Prostate gland (tissue), 2 donors: ENCODE measurements around the gene CELSR3. TPM values are rescaled to one million over a fixed set of nuclear protein-coding genes. Genes with fewer than 3 reads are reported as not detected.

Experiments used
- DNase-seq: peaks from one replicate; pipeline ENCODE4 v3.0.0-alpha.2; 2019; ENCODE audit warnings: low spot score
- H3K27ac ChIP-seq, 2 donors: fragments of 200-600 bp; sonication (generic); 2 replicates each; pipeline ENCODE4 v1.5.1; 2017 to 2019
- H3K27me3 ChIP-seq: fragments of 200-600 bp; sonication (generic); replicated peaks from 2 replicates; pipeline ENCODE4 v1.5.1; 2019; ENCODE audit not compliant: insufficient read depth
- H3K36me3 ChIP-seq, 2 donors: fragments of 200-600 bp; sonication (generic); 1 replicate in 1 of 2; 2 replicates in 1 of 2; pipeline versions ENCODE4 v1.5.1 to v1.8.1; 2017 to 2019
- H3K4me1 ChIP-seq: fragments of 200-600 bp; sonication (generic); replicated peaks from 2 replicates; pipeline ENCODE4 v1.5.1; 2019
- H3K4me3 ChIP-seq, 2 donors: fragments of 200-600 bp; sonication (generic); 2 replicates each; pipeline ENCODE4 v1.5.1; 2017 to 2019
- H3K9me3 ChIP-seq: fragments of 200-600 bp; sonication (generic); 2 replicates; pipeline ENCODE4 v1.5.1; 2017
- POLR2A ChIP-seq: fragments of 450-650 bp; IDR thresholded peaks from one replicate; pipeline ENCODE4 v1.6.1; 2016; ENCODE audit warnings: antibody characterized with exemption, mild to moderate bottlenecking
- POLR2AphosphoS5 ChIP-seq: sonication (generic); formaldehyde crosslinking; IDR thresholded peaks from one replicate; pipeline ENCODE4 v1.6.1; 2017; ENCODE audit warnings: antibody characterized with exemption
- WGBS: methylation state at CpG from one replicate; pipeline ENCODE4 v1.1.5; 2018; 5-methylcytosine and 5-hydroxymethylcytosine counted together
- intact Hi-C: fragments of 100-400 bp; cut with DNase I; formaldehyde crosslinking; loops from one replicate; pipeline ENCODE4 v1.14.2; 2022
- total RNA-seq, 2 donors: library from RNA; depleted of rRNA; stranded (reverse); fragments of >200 nt; gene quantifications; one replicate each; pipeline ENCODE4 v1.1.0, GENCODE V29; 2016
- TF ChIP-seq, protein P1 (sequence below), 4 experiments: fragments of 200-600 bp in 2 of 4; fragments of 450-650 bp in 2 of 4; sonication (generic) in 2 of 4; IDR thresholded peaks; 1 replicate in 3 of 4; 2 replicates in 1 of 4; pipeline ENCODE4 v1.5.1; 2016 to 2019; ENCODE audit warnings: antibody characterized with exemption in 4 of 4, mild to moderate bottlenecking in 2 of 4, moderate library complexity in 2 of 4

CELSR3 gene
- total RNA-seq, 2 donors from 2014 or later: 0.41 to 6.4 TPM

DNA sequence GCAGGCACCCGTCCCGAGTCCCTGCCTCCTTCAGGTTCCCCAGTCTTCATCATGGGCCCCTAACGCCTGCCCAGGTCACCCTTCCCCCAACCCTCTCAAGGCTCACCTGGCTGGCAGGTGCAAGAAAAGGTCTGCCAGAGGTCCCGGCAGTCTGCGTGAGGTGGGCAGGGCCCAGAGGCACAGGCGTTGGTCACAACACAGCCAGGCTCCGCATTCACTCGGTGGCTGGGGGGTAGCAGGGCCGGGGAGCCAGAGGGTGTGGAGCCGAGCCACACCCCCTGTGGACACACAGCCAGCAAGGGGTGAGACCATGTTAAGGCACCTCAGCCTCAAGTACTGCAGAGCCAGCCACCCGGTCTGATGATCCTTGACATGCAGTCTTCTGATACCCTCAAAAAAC lies 10.9 kb downstream of the CELSR3 start:
- DNase-seq: no peak
- 86% methylated on average over 11 of the region's 11 CpGs for WGBS
- no peak overlapping the region for H3K4me3 ChIP-seq
- TF ChIP-seq POLR2A: no peak
- TF ChIP-seq POLR2AphosphoS5: no peak
- TF ChIP-seq, protein P1, sequence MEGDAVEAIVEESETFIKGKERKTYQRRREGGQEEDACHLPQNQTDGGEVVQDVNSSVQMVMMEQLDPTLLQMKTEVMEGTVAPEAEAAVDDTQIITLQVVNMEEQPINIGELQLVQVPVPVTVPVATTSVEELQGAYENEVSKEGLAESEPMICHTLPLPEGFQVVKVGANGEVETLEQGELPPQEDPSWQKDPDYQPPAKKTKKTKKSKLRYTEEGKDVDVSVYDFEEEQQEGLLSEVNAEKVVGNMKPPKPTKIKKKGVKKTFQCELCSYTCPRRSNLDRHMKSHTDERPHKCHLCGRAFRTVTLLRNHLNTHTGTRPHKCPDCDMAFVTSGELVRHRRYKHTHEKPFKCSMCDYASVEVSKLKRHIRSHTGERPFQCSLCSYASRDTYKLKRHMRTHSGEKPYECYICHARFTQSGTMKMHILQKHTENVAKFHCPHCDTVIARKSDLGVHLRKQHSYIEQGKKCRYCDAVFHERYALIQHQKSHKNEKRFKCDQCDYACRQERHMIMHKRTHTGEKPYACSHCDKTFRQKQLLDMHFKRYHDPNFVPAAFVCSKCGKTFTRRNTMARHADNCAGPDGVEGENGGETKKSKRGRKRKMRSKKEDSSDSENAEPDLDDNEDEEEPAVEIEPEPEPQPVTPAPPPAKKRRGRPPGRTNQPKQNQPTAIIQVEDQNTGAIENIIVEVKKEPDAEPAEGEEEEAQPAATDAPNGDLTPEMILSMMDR (IDR thresholded peaks at IDR 0.05): no peak
- no peaks in the 10 kb centered on the region for H3K36me3 ChIP-seq
- no peaks in the 10 kb centered on the region for H3K9me3 ChIP-seq
- intact Hi-C loops: no loop called here
- no peaks in the 10 kb centered on the region for H3K4me1 ChIP-seq
- no peak overlapping the region for H3K27ac ChIP-seq
- no peaks in the 10 kb centered on the region for H3K27me3 ChIP-seq

DNA sequence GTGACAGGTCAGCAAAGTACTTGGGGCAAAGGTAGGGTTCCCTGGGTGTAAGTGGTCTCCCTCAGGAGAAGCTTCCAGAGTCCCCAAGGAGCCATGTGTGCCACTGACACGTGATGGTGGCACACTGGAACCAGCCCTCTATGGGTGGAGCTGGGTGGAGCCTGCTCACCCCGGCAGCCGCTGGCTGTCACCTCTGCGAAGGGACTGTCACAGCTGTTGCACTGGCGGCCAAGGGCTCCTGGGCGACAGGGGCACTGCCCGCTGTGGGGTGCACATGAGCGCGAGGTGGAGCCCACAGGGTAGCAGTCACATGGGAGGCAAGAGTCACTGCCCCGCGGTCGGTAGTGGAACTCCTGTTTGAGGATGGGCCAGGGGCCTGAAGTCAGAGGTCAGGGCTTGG lies 12.0 kb downstream of the CELSR3 start:
- WGBS: 83% methylated on average over 12 of the region's 12 CpGs
- Histone ChIP-seq H3K4me1 (no peaks in the 10 kb centered on the region), H3K9me3 (no peaks in the 10 kb centered on the region), H3K4me3 (no peak overlapping the region), H3K27me3 (no peaks in the 10 kb centered on the region), H3K27ac (no peak overlapping the region), H3K36me3 (no peaks in the 10 kb centered on the region)
- no peak for DNase-seq
- intact Hi-C loops: no loop called here
- TF ChIP-seq, protein P1 (IDR thresholded peaks at IDR 0.05): no peak
- TF ChIP-seq POLR2A (no peak), POLR2AphosphoS5 (no peak)

DNA sequence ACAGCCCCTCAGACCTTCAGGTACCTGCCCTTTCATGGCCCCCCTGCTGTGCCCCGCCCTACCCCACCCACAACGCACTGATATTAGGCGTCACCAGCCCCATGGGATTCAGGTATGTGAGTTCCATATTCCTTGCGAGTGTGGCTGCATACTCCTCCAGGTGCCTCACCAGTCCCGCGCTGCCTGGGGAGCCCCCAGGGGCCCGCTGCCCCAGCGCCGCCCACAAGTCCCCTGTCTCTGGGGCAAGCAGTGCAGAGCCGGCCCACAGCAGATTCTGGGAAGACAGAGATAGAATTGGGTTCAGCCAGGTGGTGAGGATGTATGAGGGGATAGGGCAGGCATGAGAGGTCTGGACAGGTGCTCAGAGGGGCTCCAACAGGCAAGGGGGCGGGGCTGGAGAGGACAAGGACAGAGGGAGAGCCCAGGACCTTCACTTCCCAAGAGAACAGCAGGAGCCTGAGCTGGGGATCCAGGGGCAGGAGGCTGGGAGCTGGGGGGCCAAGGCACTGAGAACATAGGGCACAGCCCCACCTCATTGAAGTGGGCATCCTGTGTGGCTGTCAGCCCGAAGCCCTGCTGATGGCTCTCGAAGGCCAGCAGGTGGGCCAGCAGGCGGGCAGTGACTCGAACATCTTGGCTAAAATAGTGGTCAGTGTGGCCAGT lies 14.4 kb downstream of the CELSR3 start:
- Histone ChIP-seq H3K36me3 (no peaks in the 10 kb centered on the region), H3K4me3 (no peak overlapping the region), H3K9me3 (no peaks in the 10 kb centered on the region), H3K27me3 (no peaks in the 10 kb centered on the region), H3K27ac (no peak overlapping the region), H3K4me1 (no peaks in the 10 kb centered on the region)
- intact Hi-C loops: no loop called here
- TF ChIP-seq POLR2AphosphoS5 (no peak), POLR2A (no peak)
- TF ChIP-seq, protein P1 (IDR thresholded peaks at IDR 0.05): no peak
- no peak for DNase-seq
- WGBS: 90% methylated on average over 11 of the region's 15 CpGs

DNA sequence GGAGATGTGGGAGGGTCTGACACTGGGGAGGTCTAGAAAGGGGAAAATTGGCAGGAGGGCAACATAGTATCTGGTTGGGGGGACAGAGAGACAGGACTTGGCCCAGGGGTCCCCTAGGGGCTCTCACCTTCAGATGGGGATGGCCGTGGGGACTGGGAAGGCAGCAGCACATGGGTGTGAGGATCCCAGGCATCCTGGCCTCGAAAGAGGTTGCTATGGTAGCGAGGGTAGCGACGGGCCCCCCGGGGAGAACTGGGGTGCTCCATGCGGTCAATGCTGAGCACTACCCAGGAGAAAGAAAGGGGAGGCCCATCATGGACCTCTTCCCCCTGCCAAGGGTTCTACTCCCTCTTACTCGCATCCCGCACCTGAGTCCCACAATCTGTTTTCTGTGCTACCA lies 15.0 kb downstream of the CELSR3 start:
- intact Hi-C loops: no loop called here
- no peaks in the 10 kb centered on the region for H3K9me3 ChIP-seq
- no peaks in the 10 kb centered on the region for H3K27me3 ChIP-seq
- no peaks in the 10 kb centered on the region for H3K36me3 ChIP-seq
- TF ChIP-seq POLR2A: no peak
- TF ChIP-seq, protein P1 (IDR thresholded peaks at IDR 0.05): no peak
- TF ChIP-seq POLR2AphosphoS5: no peak
- no peak overlapping the region for H3K4me3 ChIP-seq
- WGBS: 88% methylated on average over 9 of the region's 9 CpGs
- no peak for DNase-seq
- H3K4me1 ChIP-seq: no peaks in the 10 kb centered on the region
- no peak overlapping the region for H3K27ac ChIP-seq
